CD4-positive, alpha-beta memory T cell (primary cell): ENCODE data around the gene ANKFY1. TPM values are rescaled to one million over a fixed set of nuclear protein-coding genes. Genes with fewer than 3 reads are reported as not detected.

Source experiments
- CTCF ChIA-PET: fragments of 350-600 bp; sonication (Branson Sonifier 250); formaldehyde crosslinking; loops from one replicate; lab custom pipeline; 2021; ENCODE audit warnings: inconsistent platforms; ENCODE audit not compliant: partially characterized antibody; lab: Charles Lee
- POLR2A ChIA-PET: fragments of 350-600 bp; sonication (Branson Sonifier 250); formaldehyde crosslinking; loops from one replicate; lab custom pipeline; 2021; ENCODE audit not compliant: partially characterized antibody; lab: Charles Lee
- DNase-seq, 5 donors: peaks; one replicate each; pipeline versions ENCODE4 v3.0.0 to v3.0.0-alpha.2; 2020 to 2022; ENCODE audit warnings: mixed read lengths in 1 of 5
- H3K27ac ChIP-seq: one replicate; pipeline ENCODE4 v1.7.0; 2013; ENCODE audit warnings: low read depth, low read length
- H3K27me3 ChIP-seq: 2 replicates; pipeline ENCODE4 v1.7.0; 2013; ENCODE audit warnings: mild to moderate bottlenecking, low read length, moderate library complexity; ENCODE audit not compliant: insufficient read depth
- H3K36me3 ChIP-seq: 2 replicates; pipeline ENCODE4 v1.7.0; 2013; ENCODE audit warnings: mild to moderate bottlenecking, low read length, moderate library complexity; ENCODE audit not compliant: insufficient read depth
- H3K4me1 ChIP-seq: 2 replicates; pipeline ENCODE4 v1.7.0; 2013; ENCODE audit warnings: mild to moderate bottlenecking, low read length, moderate library complexity; ENCODE audit not compliant: insufficient read depth
- H3K4me3 ChIP-seq, 2 donors: one replicate each; pipeline ENCODE4 v1.7.0; 2013; ENCODE audit warnings: low read length in 2 of 2, mild to moderate bottlenecking in 1 of 2
- H3K9me3 ChIP-seq, 2 donors: one replicate each; pipeline ENCODE4 v1.7.0; 2013; ENCODE audit warnings: low read length in 2 of 2, control low read depth in 1 of 2; ENCODE audit not compliant: control insufficient read depth in 1 of 2
- H3K27ac Mint-ChIP-seq, 7 donors: one replicate each; pipeline ENCODE4 v1.8.0; 2020 to 2021; ENCODE audit warnings: mixed read lengths in 7 of 7, mild to moderate bottlenecking in 6 of 7, inconsistent platforms in 3 of 7, moderate library complexity in 3 of 7
- H3K27me3 Mint-ChIP-seq, 2 donors: one replicate each; pipeline ENCODE4 v1.8.0; 2020 to 2021; ENCODE audit warnings: mixed read lengths in 2 of 2
- H3K36me3 Mint-ChIP-seq, 2 donors: one replicate each; pipeline ENCODE4 v1.8.0; 2020 to 2021; ENCODE audit warnings: mixed read lengths in 2 of 2, inconsistent platforms in 1 of 2, mild to moderate bottlenecking in 1 of 2
- H3K4me1 Mint-ChIP-seq, 4 donors: one replicate each; pipeline ENCODE4 v1.8.0; 2020 to 2021; ENCODE audit warnings: mixed read lengths in 4 of 4, mild to moderate bottlenecking in 1 of 4
- H3K4me3 Mint-ChIP-seq, 8 donors: one replicate each; pipeline ENCODE4 v1.8.0; 2020 to 2021; ENCODE audit warnings: mixed read lengths in 8 of 8, mild to moderate bottlenecking in 7 of 8, moderate library complexity in 6 of 8, inconsistent platforms in 3 of 8
- H3K9me3 Mint-ChIP-seq, 8 donors: one replicate each; pipeline ENCODE4 v1.8.0; 2020 to 2021; ENCODE audit warnings: mixed read lengths in 8 of 8, mild to moderate bottlenecking in 5 of 8, inconsistent platforms in 3 of 8, moderate library complexity in 1 of 8
- intact Hi-C: fragments of 100-400 bp; cut with micrococcal nuclease; formaldehyde crosslinking; loops from one replicate; pipeline ENCODE4 v1.15.1; 2023
- polyA plus RNA-seq, 2 donors: library from polyadenylated mRNA; unstranded; fragments of 300-500 nt; fragmentation: Illumina TruSeq; gene quantifications; one replicate each; pipeline ENCODE4 v1.2.3, GENCODE V29; 2021
- total RNA-seq, 2 experiments: library from RNA; stranded (reverse); gene quantifications; one replicate each; pipeline ENCODE4 v1.2.3, GENCODE V29; 2021

Gene ANKFY1
- total and polyA plus RNA-seq, 4 experiments from 2014 or later = 7.9 to 74.7 (median 47.9) TPM

DNA sequence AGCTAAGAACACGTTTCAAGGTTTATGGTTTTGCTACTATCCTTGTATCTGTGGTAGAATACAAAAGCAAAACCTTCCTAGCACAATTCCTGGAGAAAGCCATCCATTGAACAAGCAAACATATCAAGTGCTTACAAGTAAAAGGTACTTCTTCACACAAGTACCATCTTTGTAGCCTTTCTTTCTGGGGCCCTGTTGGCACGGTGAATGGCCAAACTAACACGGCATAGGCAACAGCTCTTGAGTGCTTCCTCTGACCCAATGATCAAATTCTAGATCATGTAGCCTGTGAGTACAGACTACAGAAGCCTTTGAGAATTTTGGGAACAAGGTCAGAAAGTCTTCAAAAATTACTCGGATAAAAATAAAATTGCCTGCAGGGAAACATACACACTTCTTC, 57.9 kb downstream of the ANKFY1 start:
- H3K4me1 Mint-ChIP-seq = peaks cover 9 to 21% (median 13%) of the 10 kb centered on the region in 4 donors
- no peaks in the 10 kb centered on the region for H3K9me3 Mint-ChIP-seq
- peaks cover 52 to 66% of the 10 kb centered on the region in 2 donors for H3K36me3 Mint-ChIP-seq
- no peaks in the 10 kb centered on the region for H3K27me3 ChIP-seq
- peak overlapping the region in 1 of 7 donors; percentile 87 for H3K27ac Mint-ChIP-seq
- H3K9me3 ChIP-seq = no peaks in the 10 kb centered on the region
- no peaks in the 10 kb centered on the region for H3K27me3 Mint-ChIP-seq
- no peak overlapping the region for H3K4me3 Mint-ChIP-seq
- H3K36me3 ChIP-seq = peaks cover 38% of the 10 kb centered on the region
- ChIA-PET CTCF (interaction anchor here (2.0 to 2.9 kb wide), 3 partner anchors 10 to 215 kb away, joined by 5 to 9 read pairs (median 8); no protein-coding TSS in a partner anchor), POLR2A (interaction anchor here (0.7 kb wide), 1 partner anchor 189 kb away, joined by 4 read pairs; no protein-coding TSS in a partner anchor)
- intact Hi-C loops = no loop called here
- H3K4me1 ChIP-seq = peaks cover 8% of the 10 kb centered on the region
- no peak overlapping the region for H3K4me3 ChIP-seq
- no peak for DNase-seq
- H3K27ac ChIP-seq = no peak overlapping the region

DNA sequence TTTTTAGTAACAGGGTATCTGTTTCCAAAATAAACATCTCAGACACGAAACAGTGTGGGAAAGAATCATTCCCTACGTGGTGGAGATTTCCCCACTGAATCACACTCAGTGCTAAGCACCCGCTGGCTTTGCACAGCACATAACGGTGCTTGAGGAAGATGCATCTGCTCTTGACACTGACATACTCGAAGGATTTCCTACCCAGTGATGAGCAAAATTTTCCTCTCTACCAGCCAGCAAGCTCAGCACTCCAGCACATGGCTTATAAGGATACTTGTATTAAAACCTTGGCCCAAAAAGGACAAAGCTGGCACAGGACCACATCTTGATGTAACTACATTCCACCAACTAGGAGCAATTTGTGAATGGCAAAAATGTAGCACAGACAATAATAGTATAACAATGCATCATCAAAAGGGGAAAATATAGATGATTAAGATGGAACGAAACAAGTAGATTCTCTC, 59.0 kb downstream of the ANKFY1 start:
- CTCF ChIA-PET = interaction anchor here (1.1 to 2.1 kb wide), 3 partner anchors 200 to 208 kb away, joined by 3 to 8 read pairs (median 3); no protein-coding TSS in a partner anchor
- H3K4me1 Mint-ChIP-seq = peaks cover 9 to 21% (median 14%) of the 10 kb centered on the region in 4 donors

DNA sequence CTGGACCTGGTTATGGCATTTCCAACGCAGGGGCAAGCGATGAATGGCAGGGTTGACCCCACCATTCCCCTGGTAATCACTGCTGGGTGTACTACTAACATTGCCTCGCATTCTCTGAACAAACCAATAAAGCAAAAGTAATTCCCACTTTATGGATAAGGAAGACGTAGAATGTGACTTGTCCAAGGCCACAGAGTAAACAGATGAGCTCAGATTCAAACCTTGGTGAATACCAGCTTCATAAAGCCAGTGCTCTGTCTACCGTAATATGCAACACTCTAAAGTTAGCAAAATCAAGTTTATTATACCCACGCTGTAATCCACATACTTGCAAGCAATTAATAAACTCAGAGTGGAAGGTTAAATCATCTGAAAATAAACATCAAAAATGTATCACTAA, 59.6 kb downstream of the ANKFY1 start:
- CTCF ChIA-PET = interaction anchor here (1.4 to 2.1 kb wide), 2 partner anchors 201 to 209 kb away, joined by 3 to 8 read pairs; no protein-coding TSS in a partner anchor
- Histone ChIP-seq H3K4me3 (no peak overlapping the region), H3K27ac (no peak overlapping the region), H3K36me3 (peaks cover 45% of the 10 kb centered on the region), H3K27me3 (no peaks in the 10 kb centered on the region), H3K9me3 (no peaks in the 10 kb centered on the region), H3K4me1 (peaks cover 8% of the 10 kb centered on the region)
- Mint-ChIP-seq H3K4me3 (no peak overlapping the region), H3K27ac (peak overlapping the region in 2 of 7 donors; percentile 35 to 86), H3K27me3 (no peaks in the 10 kb centered on the region), H3K36me3 (peaks cover 45 to 62% of the 10 kb centered on the region in 2 donors), H3K4me1 (peaks cover 9 to 21% (median 14%) of the 10 kb centered on the region in 4 donors), H3K9me3 (no peaks in the 10 kb centered on the region)
- no peak for DNase-seq
- intact Hi-C loops = no loop called here
- POLR2A ChIA-PET = no interaction called here

More for the DNA sequence above, 59.0 kb downstream of the ANKFY1 start:
- Histone ChIP-seq H3K27ac (no peak overlapping the region), H3K4me3 (no peak overlapping the region), H3K27me3 (no peaks in the 10 kb centered on the region), H3K36me3 (peaks cover 45% of the 10 kb centered on the region), H3K4me1 (peaks cover 8% of the 10 kb centered on the region), H3K9me3 (no peaks in the 10 kb centered on the region)
- H3K27me3 Mint-ChIP-seq = no peaks in the 10 kb centered on the region
- DNase-seq = no peak
- H3K27ac Mint-ChIP-seq = peak overlapping the region in 5 of 7 donors; percentile 24 to 86 (median 35)
- POLR2A ChIA-PET = no interaction called here
- no peaks in the 10 kb centered on the region for H3K9me3 Mint-ChIP-seq
- intact Hi-C loops = no loop called here
- H3K36me3 Mint-ChIP-seq = peaks cover 47 to 64% of the 10 kb centered on the region in 2 donors
- no peak overlapping the region for H3K4me3 Mint-ChIP-seq

DNA sequence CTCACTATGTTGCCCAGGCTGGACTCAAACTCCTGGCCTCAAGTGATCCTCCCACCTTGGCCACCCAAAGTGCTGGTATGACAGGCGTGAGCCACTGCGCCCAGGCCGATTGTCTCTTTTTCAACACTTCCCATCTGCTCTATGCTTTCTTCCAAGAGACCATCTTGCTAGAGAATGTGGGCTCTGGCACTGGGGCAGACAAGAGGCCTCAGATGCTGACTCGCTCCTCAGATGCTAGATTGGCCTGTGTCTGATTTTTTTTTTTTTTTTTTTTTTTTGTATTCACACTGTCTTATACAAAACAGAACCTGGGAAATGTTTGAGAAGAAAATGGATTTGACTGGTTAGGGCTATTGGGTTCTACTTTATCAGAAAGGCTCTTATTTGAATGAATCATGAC, 62.6 kb downstream of the ANKFY1 start:
- intact Hi-C loops = loop anchor here (2.0 kb wide), 1 partner anchor 14 kb away; no protein-coding TSS in a partner anchor
- Histone ChIP-seq H3K4me1 (no peaks in the 10 kb centered on the region), H3K9me3 (no peaks in the 10 kb centered on the region), H3K27me3 (no peaks in the 10 kb centered on the region), H3K27ac (no peak overlapping the region), H3K36me3 (peaks cover 33% of the 10 kb centered on the region), H3K4me3 (no peak overlapping the region)
- ChIA-PET CTCF (interaction anchor here (1.4 to 6.3 kb wide), 5 partner anchors 11 to 219 kb away, joined by 3 to 60 read pairs (median 8); no protein-coding TSS in a partner anchor), POLR2A (no interaction called here)
- H3K4me1 Mint-ChIP-seq = peaks cover 0 to 6% (median 3%) of the 10 kb centered on the region in 4 donors
- peak overlapping the region in 3 of 7 donors; percentile 65 to 88 (median 72) for H3K27ac Mint-ChIP-seq
- H3K36me3 Mint-ChIP-seq = peaks cover 34 to 49% of the 10 kb centered on the region in 2 donors
- no peak overlapping the region for H3K4me3 Mint-ChIP-seq
- no peaks in the 10 kb centered on the region for H3K27me3 Mint-ChIP-seq
- H3K9me3 Mint-ChIP-seq = no peaks in the 10 kb centered on the region
- no peak for DNase-seq

DNA sequence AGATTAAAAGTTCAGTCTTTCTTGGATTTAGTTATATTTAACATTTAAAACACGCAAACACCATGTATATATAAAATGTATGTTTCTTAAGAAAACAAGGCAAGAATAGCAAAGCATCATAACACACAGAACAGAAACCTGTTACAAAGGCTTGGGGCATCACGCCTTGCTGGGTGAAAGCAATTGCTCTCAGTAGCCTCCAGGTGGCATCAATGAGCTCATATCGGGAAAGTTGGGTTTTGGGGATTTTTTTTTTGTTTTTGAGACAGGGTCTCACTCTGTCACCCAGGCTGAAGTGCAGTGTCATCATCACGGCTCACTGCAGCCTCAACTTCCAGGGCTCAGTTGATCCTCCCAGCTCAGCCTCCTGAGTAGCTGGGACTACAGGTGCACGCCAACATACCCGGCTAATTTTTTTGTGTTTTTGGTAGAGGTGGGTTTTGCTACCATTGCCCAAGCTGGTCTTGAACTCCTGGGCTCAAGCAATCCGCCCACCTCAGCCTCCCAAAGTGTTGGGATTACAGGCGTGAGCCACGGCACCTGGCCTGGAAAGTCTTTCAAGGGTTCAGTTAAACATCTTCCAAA, 63.9 kb downstream of the ANKFY1 start:
- Histone ChIP-seq H3K4me1 (no peaks in the 10 kb centered on the region), H3K27ac (no peak overlapping the region), H3K36me3 (peaks cover 30% of the 10 kb centered on the region), H3K4me3 (no peak overlapping the region), H3K27me3 (no peaks in the 10 kb centered on the region), H3K9me3 (no peaks in the 10 kb centered on the region)
- Mint-ChIP-seq H3K9me3 (no peaks in the 10 kb centered on the region), H3K4me1 (peaks cover 0 to 5% (median 2%) of the 10 kb centered on the region in 4 donors), H3K27me3 (no peaks in the 10 kb centered on the region), H3K36me3 (peaks cover 38 to 49% of the 10 kb centered on the region in 2 donors), H3K27ac (no peak overlapping the region), H3K4me3 (no peak overlapping the region)
- CTCF ChIA-PET = interaction anchor here (0.6 to 6.3 kb wide), 23 partner anchors 9 to 272 kb away, joined by 3 to 60 read pairs (median 4); partner anchors contain the start of gene SPNS3
- intact Hi-C loops = loop anchor here (1.0 to 2.0 kb wide), 2 partner anchors 15 to 213 kb away; no protein-coding TSS in a partner anchor
- peak; percentile 39 to 43 (median 43) for DNase-seq
- POLR2A ChIA-PET = interaction anchor here (1.3 kb wide), 1 partner anchor 11 kb away, joined by 3 read pairs; no protein-coding TSS in a partner anchor

DNA sequence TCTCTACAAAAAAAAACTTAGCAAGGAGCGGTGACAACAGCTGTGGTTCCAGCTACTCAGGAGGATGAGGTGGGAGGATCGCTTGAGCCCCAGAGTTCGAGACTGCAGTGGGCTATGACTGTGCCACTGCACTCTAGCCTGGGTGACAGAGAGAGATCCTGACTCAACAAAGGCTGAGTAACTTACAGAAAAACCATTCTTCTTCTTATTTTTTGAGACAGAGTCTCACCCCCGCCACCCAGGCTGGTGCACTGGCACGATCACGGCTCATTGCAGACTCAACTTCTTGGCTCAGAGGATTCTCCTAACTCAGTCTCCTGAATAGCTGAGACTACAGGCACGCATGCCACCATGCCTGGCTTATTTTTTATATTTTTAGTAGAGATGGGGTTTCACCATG, 64.8 kb downstream of the ANKFY1 start:
- Mint-ChIP-seq H3K4me3 (no peak overlapping the region), H3K9me3 (no peaks in the 10 kb centered on the region), H3K27me3 (no peaks in the 10 kb centered on the region), H3K27ac (no peak overlapping the region), H3K4me1 (peaks cover 0 to 2% (median under 1%) of the 10 kb centered on the region in 4 donors), H3K36me3 (peaks cover 35 to 49% of the 10 kb centered on the region in 2 donors)
- CTCF ChIA-PET = interaction anchor here (1.8 to 6.3 kb wide), 2 partner anchors 23 to 215 kb away, joined by 13 to 60 read pairs; no protein-coding TSS in a partner anchor
- no peaks in the 10 kb centered on the region for H3K27me3 ChIP-seq
- H3K4me3 ChIP-seq = no peak overlapping the region
- H3K36me3 ChIP-seq = peaks cover 35% of the 10 kb centered on the region
- H3K9me3 ChIP-seq = no peaks in the 10 kb centered on the region
- POLR2A ChIA-PET = interaction anchor here (1.3 kb wide), 1 partner anchor 10 kb away, joined by 3 read pairs; no protein-coding TSS in a partner anchor
- no peak overlapping the region for H3K27ac ChIP-seq
- DNase-seq = no peak
- intact Hi-C loops = no loop called here
- H3K4me1 ChIP-seq = no peaks in the 10 kb centered on the region

DNA sequence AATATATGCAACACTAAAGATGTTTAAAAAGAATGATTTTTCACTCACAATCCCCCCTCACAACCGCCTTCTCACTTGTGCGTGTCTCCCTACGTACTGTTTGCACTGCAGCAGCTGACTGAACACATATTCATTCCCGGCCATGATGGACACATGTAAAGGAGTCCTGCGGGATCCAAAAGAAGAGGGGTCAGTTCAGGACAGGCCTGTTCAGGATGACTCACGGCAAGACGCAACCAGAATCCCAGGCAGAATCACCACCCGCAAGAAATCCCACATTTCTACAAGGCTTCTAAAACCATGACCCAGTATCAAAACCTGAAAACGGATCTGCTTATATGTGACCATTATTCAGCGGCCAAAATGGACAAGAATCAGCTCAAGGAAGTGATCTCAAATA, 68.5 kb downstream of the ANKFY1 start:
- Histone ChIP-seq H3K4me3 (no peak overlapping the region), H3K4me1 (no peaks in the 10 kb centered on the region), H3K27me3 (no peaks in the 10 kb centered on the region), H3K36me3 (peaks cover 32% of the 10 kb centered on the region), H3K9me3 (no peaks in the 10 kb centered on the region), H3K27ac (no peak overlapping the region)
- H3K4me3 Mint-ChIP-seq = no peak overlapping the region
- POLR2A ChIA-PET = no interaction called here
- H3K27me3 Mint-ChIP-seq = no peaks in the 10 kb centered on the region
- peaks cover 27 to 43% of the 10 kb centered on the region in 2 donors for H3K36me3 Mint-ChIP-seq
- H3K9me3 Mint-ChIP-seq = no peaks in the 10 kb centered on the region
- no peak for DNase-seq
- CTCF ChIA-PET = interaction anchor here (1.2 kb wide), 1 partner anchor 19 kb away, joined by 3 read pairs; no protein-coding TSS in a partner anchor
- H3K27ac Mint-ChIP-seq = peak overlapping the region in 1 of 7 donors; percentile 16
- peaks cover 0 to under 1% (median 0%) of the 10 kb centered on the region in 4 donors for H3K4me1 Mint-ChIP-seq
- intact Hi-C loops = no loop called here
